AG09309 (cell line): ENCODE data around the gene CCDC47.

Experiments used
- DNase-seq: peaks from one replicate; pipeline ENCODE4 v3.0.0-alpha.2; 2010; ENCODE audit warnings: low read depth
- H3K4me3 ChIP-seq: 2 replicates; pipeline ENCODE4 v1.5.1; 2011; ENCODE audit warnings: mild to moderate bottlenecking, low read depth, low read length, moderate library complexity; ENCODE audit not compliant: control insufficient read depth
- CTCF ChIP-seq: IDR thresholded peaks from 2 replicates; pipeline ENCODE4 v1.5.1; 2011; ENCODE audit warnings: mild to moderate bottlenecking, low read depth, low read length, inconsistent platforms; ENCODE audit not compliant: insufficient read depth, control insufficient read depth; ENCODE audit errors: missing control alignments

CCDC47 gene

GRCh38 chr17:63773272-63774140, at the start of gene CCDC47:
CCDC47 (minus strand) TSS chr17:63773597; CDS start chr17:63766175, 7,422 bp downstream.
- peak; percentile 97 for DNase-seq
- TF ChIP-seq CTCF: no peak
- H3K4me3 ChIP-seq: peak within 1 kb of the TSS; percentile 66

- no peak for DNase-seq
- TF ChIP-seq CTCF: no peak
- H3K4me3 ChIP-seq: no peak overlapping the region
These were observed 49.1 kb upstream of the CCDC47 start for GRCh38 chr17:63822537-63822936.

- no peak for TF ChIP-seq CTCF
- DNase-seq: no peak
- H3K4me3 ChIP-seq: no peak overlapping the region
These were observed 48.4 kb upstream of the CCDC47 start for GRCh38 chr17:63821804-63822203.

- TF ChIP-seq CTCF: no peak
- no peak overlapping the region for H3K4me3 ChIP-seq
These were observed 47.7 kb upstream of the CCDC47 start for GRCh38 chr17:63820963-63821561.

GRCh38 chr17:63819585-63820537, 46.5 kb upstream of the CCDC47 start:
- no peak for TF ChIP-seq CTCF
- no peak for DNase-seq
- H3K4me3 ChIP-seq: no peak overlapping the region

More at GRCh38 chr17:63820963-63821561, 47.7 kb upstream of the CCDC47 start:
- no peak for DNase-seq

- H3K4me3 ChIP-seq: no peak overlapping the region
- no peak for DNase-seq
- no peak for TF ChIP-seq CTCF
These were observed 45.7 kb upstream of the CCDC47 start for GRCh38 chr17:63819131-63819530.
